Keratinocyte (primary cell): ENCODE measurements around the gene ZNF282. TPM values are rescaled to one million over a fixed set of nuclear protein-coding genes. Genes with fewer than 3 reads are reported as not detected.

Experiments used
- DNase-seq: peaks from one replicate; pipeline ENCODE4 v3.0.0-alpha.2; 2011; ENCODE audit warnings: low read depth, missing footprints, low spot score
- FAIRE-seq: peaks from 2 replicates; lab custom pipeline; 2011; peaks lifted over from hg19 to GRCh38; lab: Jason Lieb, UNC
- H2AFZ ChIP-seq: 2 replicates; pipeline ENCODE4 v1.6.0; 2012; ENCODE audit warnings: low read length, control low read depth, inconsistent platforms; ENCODE audit not compliant: control insufficient read depth
- H3K27ac ChIP-seq: 2 replicates; pipeline ENCODE4 v1.5.1; 2011; ENCODE audit warnings: low read length; ENCODE audit not compliant: control insufficient read depth, insufficient read depth
- H3K27me3 ChIP-seq: 3 replicates; pipeline ENCODE4 v1.6.0; 2011; ENCODE audit warnings: low read length; ENCODE audit not compliant: control insufficient read depth, insufficient read depth; ENCODE audit errors: extremely low read depth
- H3K36me3 ChIP-seq, 2 experiments: 2 replicates in 1 of 2; 3 replicates in 1 of 2; pipeline ENCODE4 v1.5.1; 2011; ENCODE audit warnings: low read length in 2 of 2, mild to moderate bottlenecking in 1 of 2; ENCODE audit not compliant: control insufficient read depth in 2 of 2, insufficient read depth in 2 of 2; ENCODE audit errors: extremely low read depth in 1 of 2
- H3K4me1 ChIP-seq: 3 replicates; pipeline ENCODE4 v1.5.1; 2011; ENCODE audit warnings: low read length; ENCODE audit not compliant: control insufficient read depth, insufficient read depth; ENCODE audit errors: extremely low read depth
- H3K4me2 ChIP-seq: 3 replicates; pipeline ENCODE4 v1.6.0; 2011; ENCODE audit warnings: low read depth, low read length; ENCODE audit not compliant: control insufficient read depth, insufficient read depth; ENCODE audit errors: extremely low read depth
- H3K4me3 ChIP-seq, 3 experiments: fragments of 200-600 bp in 1 of 3; sonication (generic) in 1 of 3; 2 replicates in 2 of 3; 3 replicates in 1 of 3; pipeline ENCODE4 v1.5.1; 2011 to 2016; ENCODE audit warnings: low read length in 3 of 3, mild to moderate bottlenecking in 3 of 3, control low read depth in 2 of 3, inconsistent platforms in 1 of 3, low read depth in 1 of 3, mixed read lengths in 1 of 3, mixed run types in 1 of 3, moderate library complexity in 1 of 3; ENCODE audit not compliant: control insufficient read depth in 2 of 3, insufficient read depth in 2 of 3; ENCODE audit errors: extremely low read depth in 1 of 3
- H3K79me2 ChIP-seq: 2 replicates; pipeline ENCODE4 v1.6.0; 2012; ENCODE audit warnings: low read length; ENCODE audit not compliant: control insufficient read depth, insufficient read depth
- H3K9ac ChIP-seq: 3 replicates; pipeline ENCODE4 v1.6.0; 2011; ENCODE audit warnings: low read length; ENCODE audit not compliant: control insufficient read depth, insufficient read depth; ENCODE audit errors: extremely low read depth
- H3K9me1 ChIP-seq: 3 replicates; pipeline ENCODE4 v1.6.0; 2011; ENCODE audit warnings: low read length; ENCODE audit not compliant: control insufficient read depth, insufficient read depth; ENCODE audit errors: extremely low read depth
- H3K9me3 ChIP-seq: 2 replicates; pipeline ENCODE4 v1.5.1; 2012; ENCODE audit warnings: low read depth, low read length; ENCODE audit not compliant: control insufficient read depth
- H4K20me1 ChIP-seq: 3 replicates; pipeline ENCODE4 v1.6.0; 2011; ENCODE audit warnings: low read length; ENCODE audit not compliant: control insufficient read depth, insufficient read depth; ENCODE audit errors: extremely low read depth
- EZH2 ChIP-seq: IDR thresholded peaks from one replicate; pipeline ENCODE4 v1.6.1; 2012; ENCODE audit warnings: inconsistent platforms, mild to moderate bottlenecking, low read length, moderate library complexity
- dilution Hi-C: fragments of 300-500 bp; cut with MboI; formaldehyde crosslinking; loops from one replicate; pipeline ENCODE4 v1.7.0; 2020; ENCODE audit warnings: low sequenced_read_pairs; ENCODE audit not compliant: extremely low pct_ligation_motif_present
- polyA plus RNA-seq, 5 experiments: library from polyadenylated mRNA; depleted of rRNA in 3 of 5; stranded (reverse) in 3 of 5; stranded (forward) in 1 of 5; unstranded in 1 of 5; fragments of >200 nt; gene quantifications; 1 replicate in 1 of 5; 2 replicates in 3 of 5; 3 replicates in 1 of 5; pipeline versions ENCODE4 v1.2.1 to v1.2.3, GENCODE V29; 2011 to 2012; ENCODE audit warnings: missing spikeins in 2 of 5, low read depth in 1 of 5, low replicate concordance in 1 of 5
- TF ChIP-seq, protein P1 (sequence below), 3 experiments: IDR thresholded peaks in 1 of 3; conservative IDR thresholded peaks in 1 of 3; optimal IDR thresholded peaks in 1 of 3; 2 replicates in 2 of 3; 3 replicates in 1 of 3; pipeline versions ENCODE3 to v1.5.1; 2011; ENCODE audit warnings: low read length in 3 of 3, mild to moderate bottlenecking in 3 of 3, moderate library complexity in 2 of 3, control low read depth in 1 of 3, inconsistent platforms in 1 of 3; ENCODE audit not compliant: insufficient read depth in 2 of 3; ENCODE audit errors: extremely low read depth in 1 of 3

ZNF282 gene
- polyA plus RNA-seq, 1 donor (not counting 4 experiments of a cell fraction or from before 2014, with no cell fraction given) = 13.1 TPM

DNA sequence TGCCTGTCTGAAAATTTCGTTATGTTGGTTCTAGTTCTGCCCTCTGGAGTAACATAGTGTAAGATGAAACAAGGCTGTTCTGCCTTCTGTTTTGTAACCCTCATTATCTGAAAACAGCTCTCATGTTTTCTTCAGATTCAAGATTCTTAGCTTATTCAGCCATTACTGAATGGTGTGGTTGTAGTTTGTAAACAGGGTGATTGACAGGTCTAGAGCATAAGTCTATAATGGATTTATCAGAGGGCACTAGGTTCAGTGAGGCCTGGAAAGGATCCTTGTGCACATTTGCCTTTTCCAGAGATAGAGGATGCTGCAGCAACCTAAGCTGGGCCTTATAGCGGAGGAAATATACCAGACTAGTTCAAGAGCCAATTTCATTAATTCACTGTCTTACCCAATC lies 42.0 kb upstream of the ZNF282 start:
- dilution Hi-C loops = no loop called here
- TF ChIP-seq EZH2 = no peak
- TF ChIP-seq, protein P1, sequence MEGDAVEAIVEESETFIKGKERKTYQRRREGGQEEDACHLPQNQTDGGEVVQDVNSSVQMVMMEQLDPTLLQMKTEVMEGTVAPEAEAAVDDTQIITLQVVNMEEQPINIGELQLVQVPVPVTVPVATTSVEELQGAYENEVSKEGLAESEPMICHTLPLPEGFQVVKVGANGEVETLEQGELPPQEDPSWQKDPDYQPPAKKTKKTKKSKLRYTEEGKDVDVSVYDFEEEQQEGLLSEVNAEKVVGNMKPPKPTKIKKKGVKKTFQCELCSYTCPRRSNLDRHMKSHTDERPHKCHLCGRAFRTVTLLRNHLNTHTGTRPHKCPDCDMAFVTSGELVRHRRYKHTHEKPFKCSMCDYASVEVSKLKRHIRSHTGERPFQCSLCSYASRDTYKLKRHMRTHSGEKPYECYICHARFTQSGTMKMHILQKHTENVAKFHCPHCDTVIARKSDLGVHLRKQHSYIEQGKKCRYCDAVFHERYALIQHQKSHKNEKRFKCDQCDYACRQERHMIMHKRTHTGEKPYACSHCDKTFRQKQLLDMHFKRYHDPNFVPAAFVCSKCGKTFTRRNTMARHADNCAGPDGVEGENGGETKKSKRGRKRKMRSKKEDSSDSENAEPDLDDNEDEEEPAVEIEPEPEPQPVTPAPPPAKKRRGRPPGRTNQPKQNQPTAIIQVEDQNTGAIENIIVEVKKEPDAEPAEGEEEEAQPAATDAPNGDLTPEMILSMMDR (optimal IDR thresholded peaks at IDR 0.05 in 1 of 3, IDR thresholded peaks at IDR 0.05 in 1 of 3, conservative IDR thresholded peaks at IDR 0.05 in 1 of 3; ENCODE audit: extremely low read depth in 1 of 3, insufficient read depth in 2 of 3, low read length in 3 of 3) = no peak
- H3K27ac ChIP-seq = no peak overlapping the region
- H3K4me2 ChIP-seq = no peak overlapping the region
- H3K36me3 ChIP-seq = peaks cover 3 to 9% of the 10 kb centered on the region in 2 experiments
- no peak for FAIRE-seq
- no peaks in the 10 kb centered on the region for H4K20me1 ChIP-seq
- DNase-seq = no peak
- no peaks in the 10 kb centered on the region for H3K9me1 ChIP-seq
- no peaks in the 10 kb centered on the region for H3K27me3 ChIP-seq
- no peak overlapping the region for H3K4me3 ChIP-seq
- peaks cover 78% of the 10 kb centered on the region for H3K79me2 ChIP-seq
- H3K4me1 ChIP-seq = peaks cover 4% of the 10 kb centered on the region
- H2AFZ ChIP-seq = no peak overlapping the region
- H3K9me3 ChIP-seq = no peaks in the 10 kb centered on the region
- no peak overlapping the region for H3K9ac ChIP-seq

GRCh38 chr7:149154056-149154455 lies 41.3 kb upstream of the ZNF282 start:
- Histone ChIP-seq H3K27ac (no peak overlapping the region), H3K27me3 (no peaks in the 10 kb centered on the region), H3K4me3 (no peak overlapping the region), H4K20me1 (no peaks in the 10 kb centered on the region), H3K9me1 (no peaks in the 10 kb centered on the region), H3K9me3 (no peaks in the 10 kb centered on the region), H2AFZ (no peak overlapping the region), H3K79me2 (peaks cover 77% of the 10 kb centered on the region), H3K36me3 (peaks cover 3 to 9% of the 10 kb centered on the region in 2 experiments), H3K9ac (no peak overlapping the region), H3K4me1 (peaks cover 2% of the 10 kb centered on the region), H3K4me2 (no peak overlapping the region)
- FAIRE-seq (no peak), DNase-seq (no peak)
- dilution Hi-C loops = no loop called here
- no peak for TF ChIP-seq EZH2
- TF ChIP-seq, protein P1 (optimal IDR thresholded peaks at IDR 0.05 in 1 of 3, IDR thresholded peaks at IDR 0.05 in 1 of 3, conservative IDR thresholded peaks at IDR 0.05 in 1 of 3; ENCODE audit: extremely low read depth in 1 of 3, insufficient read depth in 2 of 3, low read length in 3 of 3) = no peak
